ENCODE results near the gene ATP1A2. TPM values are rescaled to one million over a fixed set of nuclear protein-coding genes. Genes with fewer than 3 reads are reported as not detected.

Gene ATP1A2
- total RNA-seq, 1 donor from 2014 or later: 243 TPM

GRCh38 chr1:160131803-160132565 lies 16.4 kb downstream of the ATP1A2 start:
- intact Hi-C loops (cut with micrococcal nuclease): no loop called here
- DNase-seq (peak; percentile 75), ATAC-seq (peak; percentile 87)

- ATAC-seq (no peak), DNase-seq (no peak)
- intact Hi-C loops (cut with micrococcal nuclease): no loop called here
Observed at GRCh38 chr1:160133990-160134770, 18.6 kb downstream of the ATP1A2 start.

- intact Hi-C loops (cut with micrococcal nuclease): no loop called here
- DNase-seq: no peak
- ATAC-seq: no peak
Observed at GRCh38 chr1:160134791-160135572, 19.4 kb downstream of the ATP1A2 start.

GRCh38 chr1:160136121-160136925 lies 20.8 kb downstream of the ATP1A2 start:
- intact Hi-C loops (cut with micrococcal nuclease): no loop called here
- ATAC-seq: no peak
- no peak for DNase-seq

GRCh38 chr1:160136926-160137200 lies 21.3 kb downstream of the ATP1A2 start:
- DNase-seq (no peak), ATAC-seq (no peak)
- intact Hi-C loops (cut with micrococcal nuclease): no loop called here

- DNase-seq (no peak), ATAC-seq (peak; percentile 54)
- intact Hi-C loops (cut with micrococcal nuclease): no loop called here
Observed at GRCh38 chr1:160137216-160137862, 21.8 kb downstream of the ATP1A2 start.

- ATAC-seq (no peak), DNase-seq (no peak)
- intact Hi-C loops (cut with micrococcal nuclease): no loop called here
Observed at GRCh38 chr1:160139840-160140239, 24.3 kb downstream of the ATP1A2 start.

- intact Hi-C loops (cut with micrococcal nuclease): no loop called here
- DNase-seq (no peak), ATAC-seq (no peak)
Observed at GRCh38 chr1:160143695-160144094, 28.1 kb downstream of the ATP1A2 start.

- intact Hi-C loops (cut with micrococcal nuclease): no loop called here
- peak; percentile 30 for ATAC-seq
Observed at GRCh38 chr1:160144921-160145320, 29.4 kb downstream of the ATP1A2 start.

GRCh38 chr1:160146107-160146506 lies 30.5 kb downstream of the ATP1A2 start:
- ATAC-seq (no peak), DNase-seq (no peak)
- intact Hi-C loops (cut with micrococcal nuclease): no loop called here

More at GRCh38 chr1:160144921-160145320, 29.4 kb downstream of the ATP1A2 start:
- no peak for DNase-seq

- intact Hi-C loops (cut with micrococcal nuclease): no loop called here
- DNase-seq (no peak), ATAC-seq (peak; percentile 61)
Observed at GRCh38 chr1:160148121-160148520, 32.6 kb downstream of the ATP1A2 start.

- intact Hi-C loops (cut with micrococcal nuclease): no loop called here
Observed at GRCh38 chr1:160149233-160149632, 33.7 kb downstream of the ATP1A2 start.

GRCh38 chr1:160149716-160150115 lies 34.2 kb downstream of the ATP1A2 start:
- ATAC-seq (no peak), DNase-seq (no peak)
- intact Hi-C loops (cut with micrococcal nuclease): no loop called here

More at GRCh38 chr1:160149233-160149632, 33.7 kb downstream of the ATP1A2 start:
- no peak for DNase-seq
- no peak for ATAC-seq

GRCh38 chr1:160151303-160151702 lies 35.7 kb downstream of the ATP1A2 start, which contains the start of gene ATP1A4:
TSS of gene ATP1A4 (plus strand) at chr1:160151603. CDS start at chr1:160152041, 438 bp downstream.
- ATAC-seq: no peak
- no peak for DNase-seq
- intact Hi-C loops (cut with micrococcal nuclease): no loop called here

- ATAC-seq (no peak), DNase-seq (no peak)
- intact Hi-C loops (cut with micrococcal nuclease): no loop called here
Observed at GRCh38 chr1:160154790-160155189, 39.2 kb downstream of the ATP1A2 start.

- intact Hi-C loops (cut with micrococcal nuclease): no loop called here
- DNase-seq (no peak), ATAC-seq (no peak)
Observed at GRCh38 chr1:160156361-160156760, 40.8 kb downstream of the ATP1A2 start.

- DNase-seq (no peak), ATAC-seq (no peak)
- intact Hi-C loops (cut with micrococcal nuclease): no loop called here
Observed at GRCh38 chr1:160157174-160157573, 41.6 kb downstream of the ATP1A2 start.

GRCh38 chr1:160158031-160158430 lies 42.5 kb downstream of the ATP1A2 start:
- no peak for DNase-seq
- intact Hi-C loops (cut with micrococcal nuclease): no loop called here
- no peak for ATAC-seq

GRCh38 chr1:160158534-160158933 lies 43.0 kb downstream of the ATP1A2 start:
- DNase-seq (no peak), ATAC-seq (no peak)
- intact Hi-C loops (cut with micrococcal nuclease): no loop called here
